Endothelial cell (in vitro differentiated cells): ENCODE measurements around the gene DPAGT1. TPM values are rescaled to one million over a fixed set of nuclear protein-coding genes. Genes with fewer than 3 reads are reported as not detected.
A peak's percentile ranks its signal among the peaks of the same experiment; 100 is the strongest.

ENCODE experiments used
- DNase-seq: peaks from one replicate; pipeline ENCODE4 v3.0.0; 2021; ENCODE audit warnings: low spot score
- H3K27ac Mint-ChIP-seq: one replicate; pipeline ENCODE4 v1.8.0; 2021; ENCODE audit warnings: mixed read lengths, inconsistent platforms; ENCODE audit not compliant: unreplicated experiment
- H3K27me3 Mint-ChIP-seq: one replicate; pipeline ENCODE4 v1.8.0; 2021; ENCODE audit warnings: mild to moderate bottlenecking, moderate library complexity, mixed read lengths, inconsistent platforms; ENCODE audit not compliant: unreplicated experiment
- H3K36me3 Mint-ChIP-seq: one replicate; pipeline ENCODE4 v1.8.0; 2021; ENCODE audit warnings: mild to moderate bottlenecking, low read depth, mixed read lengths, inconsistent platforms; ENCODE audit not compliant: unreplicated experiment
- H3K4me1 Mint-ChIP-seq: one replicate; pipeline ENCODE4 v1.8.0; 2021; ENCODE audit warnings: mild to moderate bottlenecking, mixed read lengths, inconsistent platforms; ENCODE audit not compliant: unreplicated experiment
- H3K4me3 Mint-ChIP-seq: one replicate; pipeline ENCODE4 v1.8.0; 2021; ENCODE audit warnings: mild to moderate bottlenecking, mixed read lengths, inconsistent platforms; ENCODE audit not compliant: unreplicated experiment
- H3K9me3 Mint-ChIP-seq: one replicate; pipeline ENCODE4 v1.8.0; 2021; ENCODE audit warnings: mixed read lengths, inconsistent platforms; ENCODE audit not compliant: unreplicated experiment
- CTCF ChIP-seq: fragments of 200-600 bp; sonication (generic); IDR thresholded peaks from one replicate; pipeline ENCODE4 v1.5.0; 2021; ENCODE audit warnings: antibody characterized with exemption; ENCODE audit not compliant: unreplicated experiment
- total RNA-seq: library from RNA; stranded (reverse); fragmentation: NEBNext Ultra II Directional; extraction: Animal tissue kit (Norgen Biotek cat#: 25700); gene quantifications from one replicate; pipeline ENCODE4 v1.2.1, GENCODE V29; 2021; ENCODE audit not compliant: unreplicated experiment

DPAGT1 gene
- total RNA-seq, 1 donor from 2014 or later, result 53.2 TPM

- H3K4me3 Mint-ChIP-seq, result peak overlapping the region; percentile 57
- peaks cover 27% of the 10 kb centered on the region for H3K4me1 Mint-ChIP-seq
- no peak for DNase-seq
- TF ChIP-seq CTCF, result no peak
- H3K36me3 Mint-ChIP-seq, result peaks cover 44% of the 10 kb centered on the region
- no peaks in the 10 kb centered on the region for H3K9me3 Mint-ChIP-seq
- peak overlapping the region; percentile 43 for H3K27ac Mint-ChIP-seq
- H3K27me3 Mint-ChIP-seq, result peaks cover 9% of the 10 kb centered on the region
Measured at GRCh38 chr11:119130662-119131061, 29.0 kb upstream of the DPAGT1 start.

GRCh38 chr11:119126675-119127268, 25.1 kb upstream of the DPAGT1 start:
- no peak for DNase-seq
- H3K4me3 Mint-ChIP-seq, result no peak overlapping the region
- H3K4me1 Mint-ChIP-seq, result peaks cover 32% of the 10 kb centered on the region
- no peaks in the 10 kb centered on the region for H3K9me3 Mint-ChIP-seq
- H3K27ac Mint-ChIP-seq, result peak overlapping the region; percentile 14
- peaks cover 34% of the 10 kb centered on the region for H3K36me3 Mint-ChIP-seq
- no peak for TF ChIP-seq CTCF
- peaks cover 5% of the 10 kb centered on the region for H3K27me3 Mint-ChIP-seq

GRCh38 chr11:119125821-119126220, 24.2 kb upstream of the DPAGT1 start:
- no peaks in the 10 kb centered on the region for H3K27me3 Mint-ChIP-seq
- no peaks in the 10 kb centered on the region for H3K9me3 Mint-ChIP-seq
- H3K4me1 Mint-ChIP-seq, result peaks cover 28% of the 10 kb centered on the region
- no peak for TF ChIP-seq CTCF
- no peak overlapping the region for H3K27ac Mint-ChIP-seq
- peaks cover 28% of the 10 kb centered on the region for H3K36me3 Mint-ChIP-seq
- no peak overlapping the region for H3K4me3 Mint-ChIP-seq
- no peak for DNase-seq

- peak overlapping the region; percentile 95 for H3K4me3 Mint-ChIP-seq
- peaks cover 17% of the 10 kb centered on the region for H3K36me3 Mint-ChIP-seq
- no peak for TF ChIP-seq CTCF
- peak overlapping the region; percentile 55 for H3K27ac Mint-ChIP-seq
- peaks cover 7% of the 10 kb centered on the region for H3K27me3 Mint-ChIP-seq
- H3K4me1 Mint-ChIP-seq, result peaks cover 21% of the 10 kb centered on the region
- no peaks in the 10 kb centered on the region for H3K9me3 Mint-ChIP-seq
- DNase-seq, result no peak
Measured at GRCh38 chr11:119121811-119122124, 20.1 kb upstream of the DPAGT1 start.

GRCh38 chr11:119121008-119121810, 19.6 kb upstream of the DPAGT1 start, which contains the start of gene HINFP:
Gene HINFP, plus strand, starts transcription at chr11:119121580. Its CDS starts 5,365 bp downstream, at chr11:119126945.
- Mint-ChIP-seq H3K36me3 (peaks cover 16% of the 10 kb centered on the region), H3K27me3 (peaks cover 7% of the 10 kb centered on the region), H3K27ac (peak within 1 kb of the TSS; percentile 88), H3K4me3 (peak within 1 kb of the TSS; percentile 95), H3K4me1 (peaks cover 19% of the 10 kb centered on the region), H3K9me3 (no peaks in the 10 kb centered on the region)
- TF ChIP-seq CTCF, result no peak
- peak; percentile 99 for DNase-seq
